OCI-LY1 (cell line): ENCODE data around the gene ALX4.

Experiments used
- H2AFZ ChIP-seq: fragments of 200-600 bp; sonication (generic), shearing (Covaris generic); 2 replicates; pipeline ENCODE4 v1.6.0; 2014; ENCODE audit warnings: antibody characterized with exemption, mild to moderate bottlenecking, low read length
- H3F3A ChIP-seq: fragments of 200-600 bp; sonication (generic), shearing (Covaris generic); 2 replicates; pipeline ENCODE4 v1.6.0; 2014; ENCODE audit warnings: mild to moderate bottlenecking, antibody characterized with exemption, low read length, moderate library complexity; ENCODE audit not compliant: insufficient read depth
- H3K27ac ChIP-seq: fragments of 200-600 bp; sonication (generic); 2 replicates; pipeline ENCODE4 v1.5.1; 2014; ENCODE audit warnings: low read length, mixed run types, mild to moderate bottlenecking, low read depth; ENCODE audit not compliant: poor library complexity, severe bottlenecking
- H3K27me3 ChIP-seq: fragments of 200-600 bp; sonication (generic); 2 replicates; pipeline ENCODE4 v1.6.0; 2014; ENCODE audit warnings: antibody characterized with exemption, mild to moderate bottlenecking, low read length, moderate library complexity; ENCODE audit not compliant: insufficient read depth
- H3K36me3 ChIP-seq: fragments of 200-600 bp; sonication (generic); 2 replicates; pipeline ENCODE4 v1.6.1; 2014; ENCODE audit warnings: mild to moderate bottlenecking, antibody characterized with exemption, low read length, moderate library complexity, mixed read lengths; ENCODE audit not compliant: insufficient read depth
- H3K4me1 ChIP-seq: fragments of 200-600 bp; sonication (generic); 2 replicates; pipeline ENCODE4 v1.5.1; 2014; ENCODE audit warnings: mild to moderate bottlenecking, low read length, moderate library complexity; ENCODE audit not compliant: insufficient read depth, severe bottlenecking
- H3K4me2 ChIP-seq: fragments of 200-600 bp; sonication (generic), shearing (Covaris generic); 2 replicates; pipeline ENCODE4 v1.6.1; 2014; ENCODE audit warnings: low read length
- H3K4me3 ChIP-seq: fragments of 200-600 bp; sonication (generic); 2 replicates; pipeline ENCODE4 v1.5.1; 2014; ENCODE audit warnings: low read length, low read depth, mild to moderate bottlenecking, mixed read lengths; ENCODE audit not compliant: poor library complexity, severe bottlenecking
- H3K79me2 ChIP-seq: fragments of 200-600 bp; shearing (Covaris generic); 2 replicates; pipeline ENCODE4 v1.6.1; 2016; ENCODE audit warnings: mixed run types, low read length, mixed read lengths; ENCODE audit not compliant: insufficient read depth
- H3K9ac ChIP-seq: fragments of 200-600 bp; sonication (generic), shearing (Covaris generic); 2 replicates; pipeline ENCODE4 v1.6.1; 2014; ENCODE audit warnings: mild to moderate bottlenecking, low read length, mixed read lengths
- H3K9me2 ChIP-seq: fragments of 200-600 bp; sonication (generic), shearing (Covaris generic); 2 replicates; pipeline ENCODE4 v1.6.1; 2014; ENCODE audit warnings: low read depth, mild to moderate bottlenecking, low read length, mixed read lengths
- H3K9me3 ChIP-seq: fragments of 200-600 bp; shearing (Covaris generic); 2 replicates; pipeline ENCODE4 v1.6.1; 2014; ENCODE audit warnings: low read length, mixed read lengths
- H4K20me1 ChIP-seq: fragments of 200-600 bp; sonication (generic), shearing (Covaris generic); 2 replicates; pipeline ENCODE4 v1.6.0; 2016; ENCODE audit warnings: mild to moderate bottlenecking, low read length; ENCODE audit not compliant: insufficient read depth
- EZH2 ChIP-seq: fragments of 200-600 bp; sonication (generic), shearing (Covaris generic); IDR thresholded peaks from 2 replicates; pipeline ENCODE4 v1.8.0; 2017; ENCODE audit warnings: borderline replicate concordance, mixed run types, mild to moderate bottlenecking, antibody characterized with exemption, low read length, moderate library complexity, mixed read lengths
- TF ChIP-seq, protein P1 (sequence below): fragments of 200-600 bp; sonication (generic), shearing (Covaris generic); IDR thresholded peaks from 2 replicates; pipeline ENCODE4 v1.5.1; 2017; ENCODE audit warnings: mild to moderate bottlenecking, antibody characterized with exemption, low read length, moderate library complexity, mixed read lengths

The ALX4 gene

DNA sequence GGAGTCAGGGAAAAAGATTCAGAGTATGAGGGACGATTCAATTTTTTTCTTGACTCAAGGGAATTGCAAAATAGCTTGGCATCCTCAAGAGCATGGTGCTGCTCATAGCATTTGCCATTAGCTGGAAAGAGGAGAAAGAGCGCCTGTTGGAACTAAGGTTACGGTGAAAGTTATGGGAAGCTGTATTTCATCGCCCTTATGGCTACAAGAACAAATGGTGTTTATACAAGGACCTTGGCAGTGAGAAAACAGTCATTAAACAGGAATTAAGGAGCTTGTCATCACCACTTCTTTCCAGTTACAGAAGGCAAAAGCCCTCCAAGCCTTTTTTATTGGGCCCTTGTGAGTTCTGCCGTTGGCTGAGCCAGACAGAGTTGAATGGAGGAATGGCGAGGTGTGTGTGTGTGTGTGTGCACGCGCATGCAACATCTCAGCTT lies 74.2 kb downstream of the ALX4 start:
- Histone ChIP-seq H3K9me3 (no peaks in the 10 kb centered on the region), H3F3A (no peaks in the 10 kb centered on the region), H3K4me1 (no peaks in the 10 kb centered on the region), H3K9me2 (no peaks in the 10 kb centered on the region), H2AFZ (no peak overlapping the region), H3K4me3 (no peak overlapping the region), H4K20me1 (no peaks in the 10 kb centered on the region), H3K9ac (no peak overlapping the region), H3K27me3 (no peaks in the 10 kb centered on the region), H3K79me2 (no peaks in the 10 kb centered on the region), H3K36me3 (no peaks in the 10 kb centered on the region), H3K4me2 (no peak overlapping the region), H3K27ac (no peak overlapping the region)
- TF ChIP-seq, protein P1, sequence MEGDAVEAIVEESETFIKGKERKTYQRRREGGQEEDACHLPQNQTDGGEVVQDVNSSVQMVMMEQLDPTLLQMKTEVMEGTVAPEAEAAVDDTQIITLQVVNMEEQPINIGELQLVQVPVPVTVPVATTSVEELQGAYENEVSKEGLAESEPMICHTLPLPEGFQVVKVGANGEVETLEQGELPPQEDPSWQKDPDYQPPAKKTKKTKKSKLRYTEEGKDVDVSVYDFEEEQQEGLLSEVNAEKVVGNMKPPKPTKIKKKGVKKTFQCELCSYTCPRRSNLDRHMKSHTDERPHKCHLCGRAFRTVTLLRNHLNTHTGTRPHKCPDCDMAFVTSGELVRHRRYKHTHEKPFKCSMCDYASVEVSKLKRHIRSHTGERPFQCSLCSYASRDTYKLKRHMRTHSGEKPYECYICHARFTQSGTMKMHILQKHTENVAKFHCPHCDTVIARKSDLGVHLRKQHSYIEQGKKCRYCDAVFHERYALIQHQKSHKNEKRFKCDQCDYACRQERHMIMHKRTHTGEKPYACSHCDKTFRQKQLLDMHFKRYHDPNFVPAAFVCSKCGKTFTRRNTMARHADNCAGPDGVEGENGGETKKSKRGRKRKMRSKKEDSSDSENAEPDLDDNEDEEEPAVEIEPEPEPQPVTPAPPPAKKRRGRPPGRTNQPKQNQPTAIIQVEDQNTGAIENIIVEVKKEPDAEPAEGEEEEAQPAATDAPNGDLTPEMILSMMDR: no peak
- no peak for TF ChIP-seq EZH2

DNA sequence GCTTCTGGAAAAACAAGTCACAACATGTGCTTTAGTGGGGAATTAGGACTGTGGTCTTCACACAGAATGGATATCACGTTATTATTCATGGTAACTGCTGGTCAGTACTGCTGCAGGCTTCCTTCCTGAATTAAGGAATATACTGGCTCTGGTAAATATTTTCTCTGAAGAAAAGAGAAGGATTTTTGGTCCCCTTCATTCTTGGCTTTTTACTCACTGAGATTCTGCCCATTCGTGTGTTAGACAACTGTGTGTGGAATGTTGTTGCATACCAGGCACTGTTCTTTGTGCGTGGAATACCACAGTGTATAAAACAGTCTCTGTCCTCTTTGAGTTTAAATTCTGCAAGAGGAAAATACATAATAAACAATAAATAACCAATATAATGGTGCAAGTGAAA lies 80.3 kb downstream of the ALX4 start:
- Histone ChIP-seq H3K9me3 (no peaks in the 10 kb centered on the region), H3K27ac (no peak overlapping the region), H4K20me1 (no peaks in the 10 kb centered on the region), H3K4me3 (no peak overlapping the region), H3K9ac (no peak overlapping the region), H3K79me2 (no peaks in the 10 kb centered on the region), H3K36me3 (no peaks in the 10 kb centered on the region), H3K4me2 (no peak overlapping the region), H3K27me3 (no peaks in the 10 kb centered on the region), H3K4me1 (no peaks in the 10 kb centered on the region), H3K9me2 (no peaks in the 10 kb centered on the region), H3F3A (no peaks in the 10 kb centered on the region), H2AFZ (no peak overlapping the region)
- TF ChIP-seq, protein P1: no peak
- no peak for TF ChIP-seq EZH2

DNA sequence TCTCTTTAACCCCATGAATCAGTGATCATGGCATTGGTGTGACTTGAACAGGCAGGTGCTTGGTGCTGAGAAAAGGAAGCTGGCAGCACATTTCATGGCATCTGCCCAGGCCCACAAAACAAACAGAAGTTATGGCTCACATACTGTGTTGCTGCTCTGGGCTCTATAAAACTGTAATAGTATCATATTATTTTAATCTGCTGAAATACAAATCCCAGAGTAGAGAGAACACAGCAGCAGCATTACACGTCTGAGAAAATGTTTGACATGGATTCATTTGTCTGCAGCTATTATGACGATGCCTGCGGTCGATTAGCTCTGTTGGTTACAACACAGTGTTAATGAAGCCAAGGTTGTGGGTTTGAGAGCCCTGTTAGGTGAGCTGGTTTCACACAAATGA lies 80.8 kb downstream of the ALX4 start:
- H2AFZ ChIP-seq: no peak overlapping the region
- H3K36me3 ChIP-seq: no peaks in the 10 kb centered on the region
- H3K79me2 ChIP-seq: no peaks in the 10 kb centered on the region
- no peaks in the 10 kb centered on the region for H3F3A ChIP-seq
- TF ChIP-seq, protein P1: no peak
- TF ChIP-seq EZH2: no peak
- H3K4me3 ChIP-seq: no peak overlapping the region
- no peaks in the 10 kb centered on the region for H3K9me3 ChIP-seq
- H3K9me2 ChIP-seq: no peaks in the 10 kb centered on the region
- H3K9ac ChIP-seq: no peak overlapping the region
- no peak overlapping the region for H3K27ac ChIP-seq
- no peaks in the 10 kb centered on the region for H4K20me1 ChIP-seq
- no peak overlapping the region for H3K4me2 ChIP-seq
- H3K4me1 ChIP-seq: no peaks in the 10 kb centered on the region
- no peaks in the 10 kb centered on the region for H3K27me3 ChIP-seq
